ENCODE results near the gene BAIAP2.

Gene BAIAP2

GRCh38 chr17:81090361-81091136 lies 55.6 kb downstream of the BAIAP2 start:
- no peaks in the 10 kb centered on the region for H3K27me3 ChIP-seq (ENCODE audit: control insufficient read depth in 1 of 2, insufficient read depth in 2 of 2, low read length in 2 of 2)
- no peak overlapping the region for H3K9ac ChIP-seq (ENCODE audit: low read depth in 1 of 2, low read length in 2 of 2)
- no peak overlapping the region for H3K4me3 ChIP-seq (ENCODE audit: low read depth in 1 of 2, low read length in 2 of 2)
- no peak overlapping the region for H3K27ac ChIP-seq (ENCODE audit: low read depth, low read length)
- peaks cover 0 to 4% of the 10 kb centered on the region in 2 donors for H3K36me3 ChIP-seq (ENCODE audit: control insufficient read depth in 1 of 2, insufficient read depth in 2 of 2, low read length in 2 of 2)
- H3K4me1 ChIP-seq (ENCODE audit: control insufficient read depth in 1 of 2, insufficient read depth in 2 of 2, low read length in 2 of 2), result peaks cover 20 to 22% of the 10 kb centered on the region in 2 donors
- H3K9me3 ChIP-seq (ENCODE audit: control insufficient read depth in 1 of 2, low read length in 2 of 2), result no peaks in the 10 kb centered on the region

DNA sequence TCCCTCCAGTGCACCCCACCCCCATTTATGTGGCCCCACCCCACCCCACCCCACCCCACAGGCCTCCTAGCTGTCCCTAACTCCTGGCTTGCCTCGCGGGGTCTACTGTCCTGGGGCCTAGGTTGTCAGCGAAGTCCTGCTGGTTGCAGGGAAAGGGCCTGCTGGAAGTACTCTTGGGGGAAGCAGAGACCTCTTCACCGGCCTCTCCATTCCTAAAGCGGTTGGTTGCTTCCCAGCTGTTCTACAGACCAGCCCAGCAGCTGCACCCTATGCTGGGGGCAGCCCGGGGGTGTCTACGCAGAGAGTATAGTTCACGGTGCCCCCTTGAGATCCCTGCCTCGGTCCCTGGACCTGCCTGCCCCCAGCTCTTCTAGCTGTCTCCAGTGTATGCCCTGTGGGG lies 56.2 kb downstream of the BAIAP2 start:
- no peak overlapping the region for H3K27ac ChIP-seq (ENCODE audit: low read depth, low read length)
- H3K9me3 ChIP-seq (ENCODE audit: control insufficient read depth in 1 of 2, low read length in 2 of 2), result no peaks in the 10 kb centered on the region
- H3K36me3 ChIP-seq (ENCODE audit: control insufficient read depth in 1 of 2, insufficient read depth in 2 of 2, low read length in 2 of 2), result peaks cover 0 to 4% of the 10 kb centered on the region in 2 donors
- no peaks in the 10 kb centered on the region for H3K27me3 ChIP-seq (ENCODE audit: control insufficient read depth in 1 of 2, insufficient read depth in 2 of 2, low read length in 2 of 2)
- H3K4me3 ChIP-seq (ENCODE audit: low read depth in 1 of 2, low read length in 2 of 2), result no peak overlapping the region
- no peak overlapping the region for H3K9ac ChIP-seq (ENCODE audit: low read depth in 1 of 2, low read length in 2 of 2)
- H3K4me1 ChIP-seq (ENCODE audit: control insufficient read depth in 1 of 2, insufficient read depth in 2 of 2, low read length in 2 of 2), result peaks cover 21 to 23% of the 10 kb centered on the region in 2 donors

GRCh38 chr17:81091774-81092517 lies 57.0 kb downstream of the BAIAP2 start:
- Histone ChIP-seq H3K9me3 (ENCODE audit: control insufficient read depth in 1 of 2, low read length in 2 of 2) (no peaks in the 10 kb centered on the region), H3K9ac (ENCODE audit: low read depth in 1 of 2, low read length in 2 of 2) (no peak overlapping the region), H3K27me3 (ENCODE audit: control insufficient read depth in 1 of 2, insufficient read depth in 2 of 2, low read length in 2 of 2) (no peaks in the 10 kb centered on the region), H3K4me1 (ENCODE audit: control insufficient read depth in 1 of 2, insufficient read depth in 2 of 2, low read length in 2 of 2) (peaks cover 28 to 31% of the 10 kb centered on the region in 2 donors), H3K36me3 (ENCODE audit: control insufficient read depth in 1 of 2, insufficient read depth in 2 of 2, low read length in 2 of 2) (no peaks in the 10 kb centered on the region), H3K4me3 (ENCODE audit: low read depth in 1 of 2, low read length in 2 of 2) (no peak overlapping the region), H3K27ac (ENCODE audit: low read depth, low read length) (no peak overlapping the region)

- no peaks in the 10 kb centered on the region for H3K27me3 ChIP-seq (ENCODE audit: control insufficient read depth in 1 of 2, insufficient read depth in 2 of 2, low read length in 2 of 2)
- H3K9ac ChIP-seq (ENCODE audit: low read depth in 1 of 2, low read length in 2 of 2), result no peak overlapping the region
- H3K27ac ChIP-seq (ENCODE audit: low read depth, low read length), result no peak overlapping the region
- H3K36me3 ChIP-seq (ENCODE audit: control insufficient read depth in 1 of 2, insufficient read depth in 2 of 2, low read length in 2 of 2), result no peaks in the 10 kb centered on the region
- peaks cover 27 to 37% of the 10 kb centered on the region in 2 donors for H3K4me1 ChIP-seq (ENCODE audit: control insufficient read depth in 1 of 2, insufficient read depth in 2 of 2, low read length in 2 of 2)
- H3K9me3 ChIP-seq (ENCODE audit: control insufficient read depth in 1 of 2, low read length in 2 of 2), result no peaks in the 10 kb centered on the region
- no peak overlapping the region for H3K4me3 ChIP-seq (ENCODE audit: low read depth in 1 of 2, low read length in 2 of 2)
Measured at GRCh38 chr17:81092518-81093095, 57.7 kb downstream of the BAIAP2 start.

- no peaks in the 10 kb centered on the region for H3K9me3 ChIP-seq (ENCODE audit: control insufficient read depth in 1 of 2, low read length in 2 of 2)
- H3K4me1 ChIP-seq (ENCODE audit: control insufficient read depth in 1 of 2, insufficient read depth in 2 of 2, low read length in 2 of 2), result peaks cover 26 to 44% of the 10 kb centered on the region in 2 donors
- H3K4me3 ChIP-seq (ENCODE audit: low read depth in 1 of 2, low read length in 2 of 2), result no peak overlapping the region
- H3K36me3 ChIP-seq (ENCODE audit: control insufficient read depth in 1 of 2, insufficient read depth in 2 of 2, low read length in 2 of 2), result no peaks in the 10 kb centered on the region
- no peaks in the 10 kb centered on the region for H3K27me3 ChIP-seq (ENCODE audit: control insufficient read depth in 1 of 2, insufficient read depth in 2 of 2, low read length in 2 of 2)
- H3K9ac ChIP-seq (ENCODE audit: low read depth in 1 of 2, low read length in 2 of 2), result no peak overlapping the region
- H3K27ac ChIP-seq (ENCODE audit: low read depth, low read length), result no peak overlapping the region
Measured at GRCh38 chr17:81093619-81094508, 58.9 kb downstream of the BAIAP2 start.

GRCh38 chr17:81094509-81095382 lies 59.8 kb downstream of the BAIAP2 start:
- peak overlapping the region; percentile 43 to 45 for H3K4me3 ChIP-seq (ENCODE audit: low read depth in 1 of 2, low read length in 2 of 2)
- H3K4me1 ChIP-seq (ENCODE audit: control insufficient read depth in 1 of 2, insufficient read depth in 2 of 2, low read length in 2 of 2), result peaks cover 26 to 44% of the 10 kb centered on the region in 2 donors
- H3K27me3 ChIP-seq (ENCODE audit: control insufficient read depth in 1 of 2, insufficient read depth in 2 of 2, low read length in 2 of 2), result no peaks in the 10 kb centered on the region
- H3K36me3 ChIP-seq (ENCODE audit: control insufficient read depth in 1 of 2, insufficient read depth in 2 of 2, low read length in 2 of 2), result no peaks in the 10 kb centered on the region
- peak overlapping the region; percentile 25 to 42 for H3K9ac ChIP-seq (ENCODE audit: low read depth in 1 of 2, low read length in 2 of 2)
- H3K27ac ChIP-seq (ENCODE audit: low read depth, low read length), result peak overlapping the region; percentile 50
- H3K9me3 ChIP-seq (ENCODE audit: control insufficient read depth in 1 of 2, low read length in 2 of 2), result no peaks in the 10 kb centered on the region

GRCh38 chr17:81095383-81095762 lies 60.4 kb downstream of the BAIAP2 start:
- H3K27me3 ChIP-seq (ENCODE audit: control insufficient read depth in 1 of 2, insufficient read depth in 2 of 2, low read length in 2 of 2), result no peaks in the 10 kb centered on the region
- H3K4me3 ChIP-seq (ENCODE audit: low read depth in 1 of 2, low read length in 2 of 2), result peak overlapping the region; percentile 43 to 45
- peaks cover 26 to 43% of the 10 kb centered on the region in 2 donors for H3K4me1 ChIP-seq (ENCODE audit: control insufficient read depth in 1 of 2, insufficient read depth in 2 of 2, low read length in 2 of 2)
- H3K9ac ChIP-seq (ENCODE audit: low read depth in 1 of 2, low read length in 2 of 2), result peak overlapping the region; percentile 25 to 42
- no peaks in the 10 kb centered on the region for H3K36me3 ChIP-seq (ENCODE audit: control insufficient read depth in 1 of 2, insufficient read depth in 2 of 2, low read length in 2 of 2)
- H3K27ac ChIP-seq (ENCODE audit: low read depth, low read length), result peak overlapping the region; percentile 50
- no peaks in the 10 kb centered on the region for H3K9me3 ChIP-seq (ENCODE audit: control insufficient read depth in 1 of 2, low read length in 2 of 2)

- Histone ChIP-seq H3K4me1 (ENCODE audit: control insufficient read depth in 1 of 2, insufficient read depth in 2 of 2, low read length in 2 of 2) (peaks cover 26 to 43% of the 10 kb centered on the region in 2 donors), H3K27ac (ENCODE audit: low read depth, low read length) (no peak overlapping the region), H3K4me3 (ENCODE audit: low read depth in 1 of 2, low read length in 2 of 2) (no peak overlapping the region), H3K27me3 (ENCODE audit: control insufficient read depth in 1 of 2, insufficient read depth in 2 of 2, low read length in 2 of 2) (no peaks in the 10 kb centered on the region), H3K36me3 (ENCODE audit: control insufficient read depth in 1 of 2, insufficient read depth in 2 of 2, low read length in 2 of 2) (no peaks in the 10 kb centered on the region), H3K9me3 (ENCODE audit: control insufficient read depth in 1 of 2, low read length in 2 of 2) (no peaks in the 10 kb centered on the region), H3K9ac (ENCODE audit: low read depth in 1 of 2, low read length in 2 of 2) (no peak overlapping the region)
Measured at GRCh38 chr17:81096741-81097133, 61.8 kb downstream of the BAIAP2 start.

All from duodenal mucosa (tissue), 2 donors.